Skeletal muscle satellite cell (primary cell): ENCODE measurements around the gene LAMTOR3.
"Not testable (repeated sequence)": the region's sequence is repeated elsewhere in the genome, so short reads cannot be mapped to it uniquely, and the experiment has no call there.

ENCODE experiments used
- H3K27me3 ChIP-seq: 2 replicates; pipeline ENCODE4 v1.7.0; 2013; ENCODE audit warnings: low read length; ENCODE audit not compliant: control insufficient read depth, insufficient read depth
- H3K36me3 ChIP-seq: 2 replicates; pipeline ENCODE4 v1.7.0; 2013; ENCODE audit warnings: mild to moderate bottlenecking, control low read depth, low read length; ENCODE audit not compliant: insufficient read depth
- H3K4me1 ChIP-seq: 2 replicates; pipeline ENCODE4 v1.7.0; 2013; ENCODE audit warnings: low read length; ENCODE audit not compliant: control insufficient read depth, insufficient read depth
- H3K4me2 ChIP-seq: 2 replicates; pipeline ENCODE4 v1.7.0; 2013; ENCODE audit warnings: mild to moderate bottlenecking, low read length
- H3K4me3 ChIP-seq: 2 replicates; pipeline ENCODE4 v1.7.0; 2013; ENCODE audit warnings: low read length
- H3K9ac ChIP-seq: 2 replicates; pipeline ENCODE4 v1.7.0; 2013; ENCODE audit warnings: mild to moderate bottlenecking, low read depth, low read length, moderate library complexity
- H3K9me3 ChIP-seq: replicated peaks from 2 replicates; pipeline ENCODE4 v1.7.0; 2013; ENCODE audit warnings: mild to moderate bottlenecking, control low read depth, low read length

The LAMTOR3 gene

DNA sequence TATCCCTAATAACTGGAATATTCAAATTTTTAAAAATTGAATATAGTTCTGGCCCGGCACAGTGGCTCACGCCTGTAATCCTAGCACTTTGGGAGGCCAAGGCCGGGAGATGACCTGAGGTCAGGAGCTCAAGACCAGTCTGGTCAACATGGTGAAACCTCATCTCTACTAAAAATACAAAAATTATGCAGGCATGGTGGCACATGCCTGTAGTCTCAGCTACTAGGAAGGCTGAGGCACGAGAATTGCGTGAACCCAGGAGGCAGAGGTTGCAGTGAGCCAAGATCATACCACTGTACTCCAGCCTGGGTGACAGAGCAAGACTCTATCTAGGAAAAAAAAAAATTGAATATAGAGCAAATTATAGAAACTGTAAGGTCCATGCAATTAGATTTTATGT lies 64.2 kb downstream of the LAMTOR3 start:
- not testable (repeated sequence) for H3K4me2 ChIP-seq, H3K4me1 ChIP-seq, H3K9me3 ChIP-seq, H3K9ac ChIP-seq, H3K4me3 ChIP-seq, H3K27me3 ChIP-seq, H3K36me3 ChIP-seq

DNA sequence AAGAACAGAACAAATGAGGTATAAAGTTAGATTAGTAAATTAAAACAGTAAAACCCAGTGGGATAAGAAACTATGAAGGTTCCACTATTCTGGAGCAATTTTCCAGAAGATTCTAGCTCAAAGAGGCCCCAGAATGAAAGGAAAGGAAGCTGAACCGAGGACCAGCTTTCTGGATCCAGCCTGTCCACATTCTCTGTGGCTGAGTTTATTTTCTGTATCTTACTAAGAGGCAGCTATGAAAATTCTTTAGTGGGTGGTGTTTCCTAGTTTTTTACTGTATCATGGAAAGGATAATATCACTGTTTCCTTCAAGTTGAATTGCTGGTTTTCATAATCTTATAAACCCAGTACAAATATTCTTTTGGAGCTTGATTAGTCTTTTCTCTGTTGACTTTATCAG lies 65.8 kb downstream of the LAMTOR3 start:
- Histone ChIP-seq H3K4me3 (no peak overlapping the region), H3K4me2 (no peak overlapping the region), H3K4me1 (no peaks in the 10 kb centered on the region)

More for the DNA sequence above, 65.8 kb downstream of the LAMTOR3 start:
- Histone ChIP-seq H3K9me3 (no peaks in the 10 kb centered on the region), H3K27me3 (peaks cover 5% of the 10 kb centered on the region), H3K36me3 (no peaks in the 10 kb centered on the region), H3K9ac (no peak overlapping the region)
